Ascending aorta (tissue), 2 donors: ENCODE measurements around the gene CNOT6. TPM values are rescaled to one million over a fixed set of nuclear protein-coding genes. Genes with fewer than 3 reads are reported as not detected.

Experiments used
- DNase-seq, 2 donors: peaks; one replicate each; pipeline ENCODE4 v3.0.0-alpha.2; 2019; ENCODE audit warnings: low spot score in 2 of 2
- H3K27ac ChIP-seq, 2 donors: fragments of 200-600 bp; sonication (generic); one replicate each; pipeline ENCODE4 v1.5.1; 2016 to 2017; ENCODE audit warnings: mild to moderate bottlenecking in 1 of 2
- H3K27me3 ChIP-seq: fragments of 200-600 bp; sonication (generic); one replicate; pipeline ENCODE4 v1.5.1; 2017
- H3K36me3 ChIP-seq, 2 donors: fragments of 200-600 bp; sonication (generic); one replicate each; pipeline ENCODE4 v1.5.1; 2016
- H3K4me1 ChIP-seq, 2 donors: fragments of 200-600 bp; sonication (generic); one replicate each; pipeline ENCODE4 v1.5.1; 2016 to 2017; ENCODE audit warnings: mild to moderate bottlenecking in 1 of 2
- H3K4me3 ChIP-seq, 2 donors: fragments of 200-600 bp; sonication (generic); one replicate each; pipeline ENCODE4 v1.5.1; 2016 to 2017; ENCODE audit warnings: mild to moderate bottlenecking in 1 of 2
- H3K9me3 ChIP-seq, 2 donors: fragments of 200-600 bp; sonication (generic); one replicate each; pipeline ENCODE4 v1.5.1; 2016
- intact Hi-C: fragments of 100-400 bp; cut with DNase I; formaldehyde crosslinking; loops from one replicate; pipeline ENCODE4 v1.15.1; 2023
- total RNA-seq: library from RNA; depleted of rRNA; stranded (reverse); fragments of >200 nt; gene quantifications from one replicate; pipeline ENCODE4 v1.1.0, GENCODE V29; 2016
- TF ChIP-seq, protein P1 (sequence below), 3 experiments: fragments of 200-600 bp in 2 of 3; fragments of 450-650 bp in 1 of 3; sonication (generic) in 2 of 3; IDR thresholded peaks; one replicate each; pipeline ENCODE4 v1.5.1; 2016 to 2019; ENCODE audit warnings: antibody characterized with exemption in 3 of 3, mild to moderate bottlenecking in 1 of 3, moderate library complexity in 1 of 3

The CNOT6 gene
- total RNA-seq, 1 donor from 2014 or later, result 12.0 TPM

DNA sequence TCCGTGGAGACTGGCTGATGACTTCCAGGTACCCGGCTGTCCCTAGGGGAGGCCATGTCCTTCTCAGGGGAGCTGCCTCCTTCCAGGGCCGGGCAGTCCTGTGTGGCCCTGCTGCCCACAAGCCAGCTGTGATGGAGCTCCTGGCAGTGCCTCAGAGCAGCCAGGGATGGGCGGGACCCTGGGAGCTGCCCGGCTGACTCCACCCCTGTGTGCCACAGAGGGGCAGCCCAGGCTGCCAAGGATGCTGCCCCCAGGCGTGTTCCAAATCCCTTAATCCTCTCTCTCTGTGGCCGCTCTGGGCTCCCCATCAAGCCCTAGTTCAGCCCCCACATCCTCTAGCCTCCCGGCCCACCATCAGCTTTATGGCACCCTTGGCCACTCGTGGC, 104.1 kb downstream of the CNOT6 start:
- no peaks in the 10 kb centered on the region for H3K36me3 ChIP-seq
- TF ChIP-seq, protein P1, sequence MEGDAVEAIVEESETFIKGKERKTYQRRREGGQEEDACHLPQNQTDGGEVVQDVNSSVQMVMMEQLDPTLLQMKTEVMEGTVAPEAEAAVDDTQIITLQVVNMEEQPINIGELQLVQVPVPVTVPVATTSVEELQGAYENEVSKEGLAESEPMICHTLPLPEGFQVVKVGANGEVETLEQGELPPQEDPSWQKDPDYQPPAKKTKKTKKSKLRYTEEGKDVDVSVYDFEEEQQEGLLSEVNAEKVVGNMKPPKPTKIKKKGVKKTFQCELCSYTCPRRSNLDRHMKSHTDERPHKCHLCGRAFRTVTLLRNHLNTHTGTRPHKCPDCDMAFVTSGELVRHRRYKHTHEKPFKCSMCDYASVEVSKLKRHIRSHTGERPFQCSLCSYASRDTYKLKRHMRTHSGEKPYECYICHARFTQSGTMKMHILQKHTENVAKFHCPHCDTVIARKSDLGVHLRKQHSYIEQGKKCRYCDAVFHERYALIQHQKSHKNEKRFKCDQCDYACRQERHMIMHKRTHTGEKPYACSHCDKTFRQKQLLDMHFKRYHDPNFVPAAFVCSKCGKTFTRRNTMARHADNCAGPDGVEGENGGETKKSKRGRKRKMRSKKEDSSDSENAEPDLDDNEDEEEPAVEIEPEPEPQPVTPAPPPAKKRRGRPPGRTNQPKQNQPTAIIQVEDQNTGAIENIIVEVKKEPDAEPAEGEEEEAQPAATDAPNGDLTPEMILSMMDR (IDR thresholded peaks at IDR 0.05), result no peak
- H3K4me1 ChIP-seq, result no peaks in the 10 kb centered on the region
- no peak for DNase-seq
- intact Hi-C loops, result no loop called here
- H3K4me3 ChIP-seq, result no peak overlapping the region
- H3K9me3 ChIP-seq, result no peaks in the 10 kb centered on the region
- no peaks in the 10 kb centered on the region for H3K27me3 ChIP-seq
- no peak overlapping the region for H3K27ac ChIP-seq

DNA sequence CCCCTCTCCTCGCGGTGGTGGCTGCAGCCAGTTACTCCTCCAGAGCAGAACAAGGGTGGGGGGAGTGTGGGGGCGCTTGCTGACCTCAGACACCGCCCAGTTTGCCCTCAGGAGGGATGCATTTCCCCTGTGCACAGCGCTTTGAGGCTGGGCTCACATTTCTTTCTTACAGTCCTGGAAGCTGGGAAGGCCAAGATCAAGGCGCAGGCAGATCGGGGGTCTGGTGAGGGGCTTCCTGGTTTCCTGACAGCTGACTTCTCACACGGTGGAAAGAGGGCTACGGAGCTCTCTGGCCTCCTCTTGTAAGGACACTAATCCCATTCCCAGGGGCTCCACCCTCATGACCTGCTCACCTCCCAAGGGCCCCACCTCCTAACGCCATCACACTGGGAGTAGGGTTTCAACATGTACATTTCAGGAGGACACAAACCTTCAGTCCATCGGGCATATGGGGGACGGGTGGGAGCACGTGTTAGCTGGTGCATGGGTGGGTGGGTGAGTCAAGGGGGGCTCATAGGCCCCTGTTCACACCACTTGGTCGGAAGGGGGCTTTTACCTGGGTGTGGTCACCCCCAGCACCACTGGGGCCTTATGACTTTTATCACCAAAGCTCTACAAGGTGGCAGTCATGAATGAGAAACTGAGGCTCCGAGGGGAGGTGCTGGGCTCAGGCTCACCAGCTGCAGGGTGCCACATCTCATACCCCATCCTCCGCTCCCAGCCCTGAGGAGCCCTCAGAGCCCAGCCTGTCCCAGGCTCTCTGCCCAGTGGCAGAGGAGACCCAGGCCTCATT, 104.8 kb downstream of the CNOT6 start:
- H3K4me3 ChIP-seq, result no peak overlapping the region
- H3K4me1 ChIP-seq, result no peaks in the 10 kb centered on the region
- H3K27me3 ChIP-seq, result no peaks in the 10 kb centered on the region
- DNase-seq, result peak in 1 of 2 donors; percentile 43
- H3K9me3 ChIP-seq, result no peaks in the 10 kb centered on the region
- intact Hi-C loops, result no loop called here
- no peak overlapping the region for H3K27ac ChIP-seq
- H3K36me3 ChIP-seq, result no peaks in the 10 kb centered on the region
- TF ChIP-seq, protein P1 (IDR thresholded peaks at IDR 0.05), result no peak

DNA sequence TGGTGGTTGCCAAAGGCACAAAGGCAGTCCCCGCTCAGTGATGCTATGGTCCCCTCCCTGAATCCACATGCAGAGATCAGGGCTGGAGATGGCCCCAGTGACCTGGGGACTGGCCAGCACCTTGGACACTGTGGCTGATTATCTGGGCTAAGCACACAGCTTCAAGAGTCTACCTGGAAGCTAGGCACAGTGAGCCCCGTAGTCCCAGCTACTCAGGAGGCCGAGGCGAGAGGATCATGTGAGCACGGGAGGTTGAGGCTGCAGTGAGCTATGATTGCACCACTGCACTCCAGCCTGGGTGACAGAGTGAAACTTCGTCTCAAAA, 105.4 kb downstream of the CNOT6 start:
- DNase-seq, result peak in 1 of 2 donors; percentile 38
- Histone ChIP-seq H3K4me1 (no peaks in the 10 kb centered on the region), H3K4me3 (no peak overlapping the region), H3K36me3 (no peaks in the 10 kb centered on the region), H3K9me3 (no peaks in the 10 kb centered on the region), H3K27ac (no peak overlapping the region), H3K27me3 (no peaks in the 10 kb centered on the region)
- TF ChIP-seq, protein P1 (IDR thresholded peaks at IDR 0.05), result no peak
- intact Hi-C loops, result no loop called here

DNA sequence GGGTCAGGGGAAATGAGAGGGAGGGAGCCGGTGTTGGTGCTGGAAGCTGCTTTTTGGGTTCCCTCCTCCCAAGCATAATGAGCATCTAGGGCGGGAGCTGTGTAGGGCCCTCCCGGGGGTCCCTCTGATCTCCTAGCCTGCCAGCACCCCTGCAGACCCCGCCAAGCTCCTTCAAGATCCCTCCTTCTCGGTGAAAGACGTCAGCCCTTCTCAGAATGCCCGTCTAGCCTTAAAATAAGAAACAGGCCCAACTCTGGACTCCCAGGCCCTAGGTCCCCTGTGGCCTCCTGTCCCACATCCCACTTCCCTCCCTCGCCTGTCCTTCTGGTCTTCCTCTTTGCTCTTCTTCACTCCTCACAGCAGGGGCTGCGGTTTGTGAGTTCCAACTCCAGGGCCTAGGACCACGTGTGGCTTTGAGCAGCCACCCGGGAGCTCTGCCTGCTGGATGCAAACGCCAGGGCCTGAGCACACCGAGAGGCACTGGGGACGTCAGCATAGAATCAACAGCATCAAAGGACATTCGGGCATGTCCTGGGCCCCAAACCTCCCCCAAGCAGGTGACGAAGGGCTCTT, 105.9 kb downstream of the CNOT6 start:
- Histone ChIP-seq H3K27me3 (no peaks in the 10 kb centered on the region), H3K9me3 (no peaks in the 10 kb centered on the region), H3K36me3 (no peaks in the 10 kb centered on the region), H3K27ac (no peak overlapping the region), H3K4me3 (no peak overlapping the region), H3K4me1 (no peaks in the 10 kb centered on the region)
- TF ChIP-seq, protein P1 (IDR thresholded peaks at IDR 0.05), result no peak
- DNase-seq, result peak in 1 of 2 donors; percentile 41
- intact Hi-C loops, result no loop called here

DNA sequence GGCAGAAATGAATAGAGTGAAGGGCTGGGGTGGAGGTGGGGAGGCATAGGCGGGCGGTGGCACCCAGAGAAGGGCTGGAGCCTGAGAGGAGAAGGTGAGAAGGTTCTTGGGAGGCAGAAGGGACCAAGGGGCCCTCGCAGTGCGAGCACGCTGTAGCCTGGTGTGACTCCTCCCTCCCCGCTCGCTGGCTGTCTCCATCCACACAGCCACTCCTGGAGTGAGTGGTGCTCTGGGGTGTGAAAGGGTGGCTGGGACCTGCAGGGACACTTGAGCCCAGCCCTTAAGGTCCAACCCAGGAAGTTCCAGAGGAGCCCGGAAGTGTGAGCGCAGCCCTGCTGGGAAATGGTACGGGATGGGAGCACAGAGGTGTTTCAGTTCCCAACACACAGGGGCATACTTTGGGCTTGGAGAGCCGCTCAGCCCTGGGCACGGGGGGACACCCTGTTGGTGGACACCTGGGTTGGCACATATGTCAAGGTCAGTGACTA, 106.4 kb downstream of the CNOT6 start:
- intact Hi-C loops, result no loop called here
- peak in 1 of 2 donors; percentile 42 for DNase-seq

More for the DNA sequence above, 106.4 kb downstream of the CNOT6 start:
- no peaks in the 10 kb centered on the region for H3K27me3 ChIP-seq
- H3K4me3 ChIP-seq, result no peak overlapping the region
- no peaks in the 10 kb centered on the region for H3K36me3 ChIP-seq
- TF ChIP-seq, protein P1 (IDR thresholded peaks at IDR 0.05), result no peak
- no peaks in the 10 kb centered on the region for H3K9me3 ChIP-seq
- H3K4me1 ChIP-seq, result no peaks in the 10 kb centered on the region
- H3K27ac ChIP-seq, result no peak overlapping the region
